Adrenal gland (tissue), 5 donors: ENCODE measurements around the gene VAMP8.

Experiments used
- POLR2A ChIP-seq, 2 donors: fragments of 450-650 bp; IDR thresholded peaks; one replicate each; pipeline ENCODE4 v1.6.1; 2017; ENCODE audit warnings: antibody characterized with exemption in 2 of 2, mild to moderate bottlenecking in 2 of 2, moderate library complexity in 1 of 2
- TF ChIP-seq, protein P1 (sequence below), 6 experiments: fragments of 450-650 bp in 4 of 6; fragments of 200-600 bp in 2 of 6; sonication (generic) in 1 of 6; IDR thresholded peaks; 1 replicate in 5 of 6; 2 replicates in 1 of 6; pipeline versions ENCODE4 v1.5.1 to v1.8.0; 2016 to 2021; ENCODE audit warnings: antibody characterized with exemption in 6 of 6, mild to moderate bottlenecking in 2 of 6, moderate library complexity in 1 of 6
- donor health status: DM: no; HTN: no; CAD: no.

DNA sequence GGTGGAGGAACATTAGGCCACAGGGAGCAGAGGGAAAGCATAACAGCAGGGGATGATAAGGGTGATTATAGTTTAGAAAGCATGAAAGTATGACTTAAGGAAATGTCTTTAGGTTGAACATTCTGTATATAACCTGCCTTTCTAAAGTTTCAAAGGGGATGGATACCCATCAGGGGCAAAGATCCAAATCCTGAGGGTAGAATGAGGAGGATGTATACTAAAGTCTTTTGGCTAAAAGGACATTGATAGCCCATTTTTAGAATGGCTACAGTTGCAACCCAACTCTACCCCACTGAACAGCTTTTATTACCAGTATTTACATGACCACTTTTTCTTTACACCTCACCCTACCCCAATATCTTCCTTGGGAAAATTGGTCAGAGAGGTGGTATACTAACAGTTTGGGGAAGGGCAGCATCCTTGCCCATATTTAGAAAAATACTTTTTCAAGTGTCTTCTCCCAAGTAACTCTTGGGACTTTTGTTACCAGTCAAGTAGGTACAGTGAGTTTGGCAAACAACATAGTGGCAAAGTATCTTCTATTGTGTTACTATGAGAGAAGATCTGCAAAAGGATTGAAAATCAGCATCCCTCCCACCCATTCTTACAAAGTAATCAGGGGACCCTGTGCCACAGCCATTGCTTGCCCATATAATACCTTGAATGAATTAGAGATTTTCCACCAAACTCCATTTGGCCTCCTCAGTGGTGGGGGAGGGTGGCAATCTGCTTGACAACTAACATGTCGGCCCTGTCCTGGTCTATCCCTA, 30.1 kb upstream of the VAMP8 start:
- TF ChIP-seq, protein P1, sequence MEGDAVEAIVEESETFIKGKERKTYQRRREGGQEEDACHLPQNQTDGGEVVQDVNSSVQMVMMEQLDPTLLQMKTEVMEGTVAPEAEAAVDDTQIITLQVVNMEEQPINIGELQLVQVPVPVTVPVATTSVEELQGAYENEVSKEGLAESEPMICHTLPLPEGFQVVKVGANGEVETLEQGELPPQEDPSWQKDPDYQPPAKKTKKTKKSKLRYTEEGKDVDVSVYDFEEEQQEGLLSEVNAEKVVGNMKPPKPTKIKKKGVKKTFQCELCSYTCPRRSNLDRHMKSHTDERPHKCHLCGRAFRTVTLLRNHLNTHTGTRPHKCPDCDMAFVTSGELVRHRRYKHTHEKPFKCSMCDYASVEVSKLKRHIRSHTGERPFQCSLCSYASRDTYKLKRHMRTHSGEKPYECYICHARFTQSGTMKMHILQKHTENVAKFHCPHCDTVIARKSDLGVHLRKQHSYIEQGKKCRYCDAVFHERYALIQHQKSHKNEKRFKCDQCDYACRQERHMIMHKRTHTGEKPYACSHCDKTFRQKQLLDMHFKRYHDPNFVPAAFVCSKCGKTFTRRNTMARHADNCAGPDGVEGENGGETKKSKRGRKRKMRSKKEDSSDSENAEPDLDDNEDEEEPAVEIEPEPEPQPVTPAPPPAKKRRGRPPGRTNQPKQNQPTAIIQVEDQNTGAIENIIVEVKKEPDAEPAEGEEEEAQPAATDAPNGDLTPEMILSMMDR (IDR thresholded peaks at IDR 0.05), result no peak
- no peak for TF ChIP-seq POLR2A (IDR thresholded peaks at IDR 0.05)
